Bronchus fibroblast of lung (primary cell): Measurements from ENCODE around the gene CAPZB. TPM values are rescaled to one million over a fixed set of nuclear protein-coding genes. Genes with fewer than 3 reads are reported as not detected.

Experiments used
- total RNA-seq: library from RNA; depleted of rRNA; stranded (reverse); fragments of >200 nt; gene quantifications from 2 replicates; pipeline ENCODE4 v1.2.3, GENCODE V29; 2015

CAPZB gene
- 86.2 and 99.0 TPM in 2 replicates for total RNA-seq

DNA sequence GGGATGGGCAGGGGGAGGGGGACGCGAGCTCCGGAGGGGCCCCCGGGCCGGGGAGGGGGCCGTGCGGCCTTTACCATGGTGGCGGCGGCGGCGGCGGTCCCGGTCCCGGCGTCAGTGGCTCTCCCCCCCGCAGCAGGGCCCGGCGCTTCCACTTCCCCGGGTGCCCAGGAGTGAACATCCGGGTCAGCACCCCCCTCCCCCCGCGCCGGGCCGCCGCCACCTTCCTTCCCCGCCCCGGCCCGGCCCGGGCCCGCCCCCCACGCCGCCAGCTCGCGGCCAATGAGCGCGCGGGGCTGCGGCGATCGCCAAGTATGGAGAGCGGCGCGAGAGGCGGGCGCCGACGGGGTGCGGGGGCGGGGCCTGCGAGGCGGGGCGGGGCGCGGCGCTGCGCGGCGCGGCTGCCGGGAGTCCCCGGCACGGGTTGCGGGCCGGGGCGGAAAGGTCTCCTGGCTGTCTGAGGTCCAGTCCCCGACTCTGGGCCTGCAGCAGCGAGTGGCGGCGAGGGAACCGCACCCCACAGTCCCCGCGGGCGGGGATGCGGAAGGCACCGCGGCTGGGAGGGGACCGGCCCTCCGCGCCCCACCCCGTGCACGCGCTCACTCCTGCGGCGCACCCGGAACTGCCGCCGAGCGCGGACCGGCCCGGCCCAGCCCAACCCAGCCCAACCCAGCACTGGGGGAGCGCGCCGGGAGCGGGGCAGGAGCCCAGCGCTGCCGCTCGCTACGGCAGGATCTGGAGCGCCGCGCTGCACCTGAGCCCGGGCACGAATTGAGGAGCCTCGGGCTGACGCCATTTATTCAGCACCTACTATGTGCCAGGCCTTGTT is at the start of gene CAPZB:
CAPZB (minus strand) TSS at position 178 of the 826 bp plus-strand sequence; CDS start at position 77, 101 bp downstream.

GRCh38 chr1:19311931-19312781 is 173.2 kb downstream of the CAPZB start, which contains the start of the genes AKR7A2 and SLC66A1:
TSS of gene AKR7A2 (minus strand) at chr1:19312144. CDS start at chr1:19312124, 20 bp downstream.
TSS of gene SLC66A1 (plus strand) at chr1:19312326. CDS start at chr1:19317678, 5,352 bp downstream.

Other genes with a start within 250 kb of the CAPZB start
- 47.1 and 63.9 TPM in 2 replicates for gene EMC1, start 234.0 kb downstream of the CAPZB start, total RNA-seq
- gene MRTO4, start 233.7 kb downstream of the CAPZB start, total RNA-seq = 44.4 and 47.6 TPM in 2 replicates
- gene AKR7A3, start 196.8 kb downstream of the CAPZB start, total RNA-seq = 0.59 and 0.84 TPM in 2 replicates
- gene AKR7A2, start 173.4 kb downstream of the CAPZB start, total RNA-seq = 99.5 and 99.6 TPM in 2 replicates
- 16.1 and 18.4 TPM in 2 replicates for gene SLC66A1, start 173.2 kb downstream of the CAPZB start, total RNA-seq
- gene NBL1, start 158.8 kb upstream of the CAPZB start, total RNA-seq = 41.6 and 42.5 TPM in 2 replicates
- gene HTR6, start 179.3 kb upstream of the CAPZB start, total RNA-seq = not detected in 2 replicates